Measurements from ENCODE around the gene HAX1.

GRCh38 chr1:154288661-154289060 is 16.2 kb downstream of the HAX1 start:
- no peak for TF ChIP-seq GATA3 (IDR thresholded peaks at IDR 0.05; ENCODE audit: low read depth, low read length)
- TF ChIP-seq GATA2 (IDR thresholded peaks at IDR 0.05; ENCODE audit: low read depth, low read length): no peak

Data from SH-SY5Y (cell line).